ENCODE measurements around the gene ANO2.
A peak's percentile ranks its signal among the peaks of the same experiment; 100 is the strongest.
"Not testable (repeated sequence)": the region's sequence is repeated elsewhere in the genome, so short reads cannot be mapped to it uniquely, and the experiment has no call there.

The ANO2 gene

GRCh38 chr12:5915511-5915910 is 29.5 kb downstream of the ANO2 start:
- no peak for DNase-seq

- no peak for DNase-seq
These were observed 30.5 kb downstream of the ANO2 start for GRCh38 chr12:5914387-5915149.

- DNase-seq: no peak
These were observed 31.7 kb downstream of the ANO2 start for GRCh38 chr12:5913387-5913786.

DNA sequence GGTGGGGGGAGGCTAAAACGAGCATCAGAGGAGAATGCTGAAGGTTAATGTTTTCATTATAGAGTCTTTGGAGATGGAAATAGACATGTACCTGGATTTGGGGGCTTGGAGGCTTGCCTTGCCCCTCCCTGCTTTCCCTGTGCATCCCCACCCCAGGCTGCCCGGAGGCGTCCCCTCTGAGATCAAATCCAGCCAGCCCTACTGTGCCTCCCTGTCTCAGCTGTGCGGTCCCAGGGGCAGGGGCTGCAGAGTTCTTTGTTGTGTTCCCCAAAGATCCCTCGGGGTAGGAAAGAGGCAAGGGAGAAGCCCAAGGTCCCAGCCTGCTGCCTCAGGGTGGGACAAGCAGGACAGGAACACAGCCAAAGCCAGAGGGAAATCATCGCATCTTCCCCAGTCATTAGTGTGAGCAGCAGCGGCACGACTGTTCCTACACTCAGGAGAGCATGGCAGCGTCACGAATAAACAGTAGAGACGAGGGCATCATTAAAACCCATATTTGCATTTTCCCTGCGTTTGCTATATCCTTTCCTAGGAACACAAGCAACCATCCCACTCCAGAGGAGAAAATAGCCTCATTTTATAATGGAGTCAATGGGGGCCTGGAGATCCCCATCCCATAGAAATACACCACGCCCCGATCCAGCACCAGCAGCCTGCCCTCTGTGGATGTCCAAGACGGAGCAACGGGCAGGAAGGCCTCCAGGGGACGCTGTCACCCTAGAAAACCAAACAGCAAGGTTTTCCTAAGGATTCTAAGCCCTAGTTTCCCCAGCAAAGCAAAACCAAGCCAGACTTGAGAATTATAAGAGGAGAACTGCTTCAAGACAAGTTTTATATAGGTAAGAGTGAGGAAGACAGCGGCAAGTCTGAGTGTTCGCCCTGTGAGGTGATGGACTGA is 32.4 kb downstream of the ANO2 start:
- DNase-seq: no peak

- no peak for DNase-seq
These were observed 33.0 kb downstream of the ANO2 start for GRCh38 chr12:5912011-5912410.

DNA sequence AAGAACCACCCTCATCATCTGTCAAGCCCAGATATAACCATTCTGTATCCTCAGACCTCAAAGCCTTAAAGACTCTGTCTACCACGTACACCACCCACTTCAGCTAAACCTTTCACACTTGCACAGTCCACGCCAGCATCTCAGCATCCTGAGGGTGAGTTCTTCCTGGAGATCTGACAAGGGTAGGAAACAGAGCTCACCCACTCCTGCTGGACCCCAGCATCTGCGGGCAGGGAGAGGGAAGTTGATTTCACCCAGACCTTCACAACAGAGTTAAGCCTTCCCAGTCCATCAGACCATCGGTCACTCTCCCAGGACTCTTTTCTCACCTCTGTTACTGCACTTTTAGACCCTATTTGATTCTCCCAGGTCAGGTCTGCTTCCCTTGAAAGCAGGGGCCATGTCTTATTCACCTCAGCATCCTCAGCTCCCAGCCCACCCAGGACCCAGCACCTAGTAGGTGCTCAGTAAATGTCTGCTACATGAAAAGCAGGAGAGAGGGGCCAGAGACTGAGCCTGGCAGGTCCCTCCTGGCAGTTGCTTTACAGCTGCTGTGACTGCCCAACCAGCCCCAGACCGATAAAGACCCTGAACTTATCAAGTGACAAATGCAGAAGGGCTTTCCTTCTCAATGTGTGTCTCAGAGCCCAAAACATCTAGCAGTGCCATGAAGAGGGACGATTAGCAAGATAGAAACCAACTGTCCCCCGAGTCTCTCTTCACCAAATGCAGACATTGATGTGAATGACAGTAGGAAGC is 34.1 kb downstream of the ANO2 start:
- DNase-seq: no peak

GRCh38 chr12:5909560-5909959 is 35.5 kb downstream of the ANO2 start:
- no peak for DNase-seq

DNA sequence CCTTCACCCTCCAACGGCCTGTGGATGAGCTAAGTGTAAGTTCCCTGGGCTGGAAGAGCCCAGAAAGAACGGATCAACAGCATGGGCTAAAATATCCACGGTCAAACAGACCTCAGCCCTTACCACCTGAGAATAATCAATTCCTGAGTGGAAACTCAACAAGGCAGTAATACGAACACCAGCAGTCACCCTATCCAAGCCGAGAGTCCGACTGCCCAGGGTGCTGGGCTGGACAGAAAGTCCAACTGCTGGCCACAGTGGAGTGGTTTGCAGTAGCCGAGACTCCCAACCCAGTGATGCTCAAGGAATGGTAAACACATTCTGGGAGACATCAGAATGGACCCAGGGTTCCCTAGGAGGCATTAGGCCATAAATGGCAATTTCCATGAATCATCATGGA is 36.8 kb downstream of the ANO2 start:
- DNase-seq: no peak

DNA sequence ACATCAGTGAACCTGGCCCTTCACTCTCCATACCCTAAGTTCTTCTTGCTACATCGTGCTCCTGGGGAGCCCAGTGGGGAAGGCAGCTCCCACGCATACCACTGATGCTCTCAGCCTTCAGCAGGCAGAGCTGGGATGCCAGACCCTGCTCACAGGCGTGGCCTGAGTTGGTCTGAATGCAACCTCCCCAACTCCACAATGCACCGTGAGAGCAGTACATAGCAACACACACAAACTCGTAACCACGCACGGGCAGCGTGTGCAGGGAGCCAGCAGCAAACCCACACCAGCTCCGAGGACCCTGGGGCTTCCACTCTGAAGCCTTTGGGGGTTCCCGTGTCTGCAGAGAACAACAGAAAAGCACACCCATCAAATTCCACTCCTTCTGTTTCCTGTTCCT is 37.3 kb downstream of the ANO2 start:
- no peak for DNase-seq

DNA sequence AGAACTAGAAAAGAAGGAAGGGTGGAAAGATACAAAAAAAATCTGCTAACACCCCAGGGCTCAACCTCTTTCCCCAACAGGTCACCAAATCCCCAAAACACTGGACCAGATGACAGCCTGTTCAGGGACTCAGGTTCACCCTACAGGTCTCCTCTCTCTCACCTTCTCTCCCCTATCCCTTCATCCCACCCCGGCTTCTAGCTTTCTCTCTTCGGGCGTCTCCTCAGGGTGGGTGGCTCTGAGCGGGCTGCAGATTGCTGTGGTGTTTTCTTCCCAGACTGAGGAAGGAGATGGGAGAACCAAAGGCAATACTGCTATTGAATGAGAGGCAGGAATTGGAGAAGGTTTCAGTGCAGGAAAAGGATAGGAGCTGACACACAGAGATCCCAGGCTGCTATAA is 39.3 kb downstream of the ANO2 start:
- no peak for DNase-seq

DNA sequence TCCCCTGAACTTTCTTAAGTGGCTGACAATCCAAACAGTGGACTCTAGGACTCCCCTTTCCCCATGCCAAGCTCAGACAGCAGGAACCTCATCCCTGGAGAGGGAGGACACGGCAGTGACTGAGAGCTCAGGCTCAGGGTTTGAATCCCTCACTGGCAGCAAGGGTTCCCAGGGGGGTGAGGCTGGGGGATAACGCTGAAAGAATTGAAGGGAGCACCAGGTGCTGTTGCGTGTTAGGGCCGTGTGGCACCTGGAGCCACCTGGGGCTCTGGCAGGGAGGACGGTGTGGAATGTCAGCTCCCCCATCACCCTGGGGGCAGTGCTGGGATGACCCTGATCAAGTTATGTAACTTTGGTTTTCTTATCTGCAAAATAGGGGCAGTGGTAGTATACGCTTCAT is 40.1 kb downstream of the ANO2 start:
- no peak for DNase-seq

DNA sequence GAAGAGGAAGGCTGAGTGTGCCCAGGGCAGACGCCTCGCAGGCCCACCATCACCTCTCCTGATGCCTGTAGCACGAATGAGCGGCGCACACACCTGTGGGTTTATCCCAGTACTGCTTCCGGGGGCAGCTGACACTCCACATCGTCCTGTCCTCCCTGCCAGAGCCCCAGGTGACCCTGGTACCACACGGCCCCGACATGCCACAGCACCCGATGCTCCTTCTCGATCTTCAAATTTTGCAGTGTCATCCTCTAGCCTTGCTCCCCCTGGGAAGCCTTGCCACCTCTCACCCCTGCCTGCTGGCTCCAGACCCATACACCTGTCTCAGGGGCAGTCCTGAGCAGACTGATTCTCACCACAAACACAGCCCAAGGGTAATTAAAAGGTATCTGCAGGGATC is 40.6 kb downstream of the ANO2 start:
- DNase-seq: no peak

DNA sequence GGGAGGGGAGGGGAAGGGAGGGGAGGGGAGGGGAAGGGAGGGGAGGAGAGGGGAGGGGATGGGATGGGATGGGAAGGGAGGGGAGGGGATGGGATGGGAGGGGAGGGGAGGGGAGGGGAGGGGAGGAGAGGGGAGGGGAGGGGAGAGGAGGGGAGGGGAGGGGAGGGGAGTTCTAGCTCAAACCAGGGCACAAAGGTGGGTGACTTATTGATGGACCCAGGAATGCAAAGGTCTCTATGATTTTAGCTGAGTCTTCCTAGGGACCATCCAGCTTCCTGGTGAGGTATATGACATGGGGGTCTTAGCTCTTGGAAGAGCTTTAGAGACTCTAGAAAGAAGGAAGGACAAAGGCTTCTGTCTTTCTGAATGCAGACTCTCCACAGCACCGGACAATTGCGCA is 42.3 kb downstream of the ANO2 start:
- DNase-seq: no peak

GRCh38 chr12:5901416-5901815 is 43.6 kb downstream of the ANO2 start:
- no peak for DNase-seq

- DNase-seq: no peak
These were observed 44.4 kb downstream of the ANO2 start for GRCh38 chr12:5900533-5901205.

- no peak for DNase-seq
These were observed 45.0 kb downstream of the ANO2 start for GRCh38 chr12:5900076-5900475.

- no peak for DNase-seq
These were observed 45.4 kb downstream of the ANO2 start for GRCh38 chr12:5899675-5900074.

- DNase-seq: no peak
These were observed 46.2 kb downstream of the ANO2 start for GRCh38 chr12:5898874-5899273.

DNA sequence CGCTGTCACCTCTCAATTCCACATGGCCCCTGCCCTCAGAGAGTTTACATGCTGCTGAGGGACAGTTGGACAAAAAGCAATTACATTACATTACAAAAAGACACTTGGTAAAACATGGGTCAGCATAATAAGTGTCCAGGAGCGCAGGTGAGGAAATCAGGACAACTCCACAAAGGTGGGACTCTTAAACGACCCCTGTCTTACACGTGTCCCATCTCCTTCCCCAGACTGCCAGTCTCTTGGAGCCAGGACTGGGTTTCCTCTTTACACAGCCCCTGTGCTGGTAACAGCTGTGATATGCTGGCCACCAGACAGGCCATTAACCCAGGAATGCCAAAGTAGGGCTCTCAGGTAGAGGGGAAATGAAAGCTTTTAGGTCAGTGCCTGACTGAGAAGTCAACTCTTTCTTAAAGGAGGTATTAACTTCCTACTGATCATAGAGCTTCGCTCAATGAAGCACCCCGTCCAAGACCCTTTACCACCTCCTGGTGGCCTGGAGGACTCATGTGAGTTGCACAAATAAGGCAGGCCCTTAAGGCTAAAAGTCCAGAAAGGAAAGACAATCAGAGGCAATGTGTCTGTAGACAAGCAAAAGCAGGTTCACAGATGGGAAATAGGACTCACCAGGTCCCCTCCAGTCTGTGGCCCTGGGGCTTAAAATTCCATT is 55.5 kb downstream of the ANO2 start:
- DNase-seq: peak; percentile 17

DNA sequence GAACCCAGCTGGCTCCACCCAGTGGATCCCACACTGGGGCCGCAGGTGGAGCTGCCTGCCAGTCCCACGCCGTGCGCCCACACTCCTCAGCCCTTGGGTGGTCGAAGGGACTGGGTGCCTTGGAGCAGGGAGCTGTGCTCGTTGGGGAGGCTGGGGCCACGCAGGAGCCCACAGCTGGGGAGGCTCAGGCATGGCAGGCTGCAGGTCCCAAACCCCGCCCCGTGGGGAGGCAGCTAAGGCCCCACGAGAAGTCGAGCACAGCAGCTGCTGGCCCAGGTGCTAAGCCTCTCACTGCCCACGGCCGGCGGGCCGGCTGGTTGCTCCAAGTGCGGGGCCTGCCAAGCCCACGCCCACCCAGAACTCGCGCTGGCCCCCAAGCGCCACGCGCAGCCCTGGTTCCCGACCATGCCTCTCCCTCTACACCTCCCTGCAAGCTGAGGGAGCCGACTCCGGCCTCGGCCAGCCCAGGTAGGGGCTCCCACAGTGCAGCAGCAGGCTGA is 56.2 kb downstream of the ANO2 start:
- no peak for DNase-seq

DNA sequence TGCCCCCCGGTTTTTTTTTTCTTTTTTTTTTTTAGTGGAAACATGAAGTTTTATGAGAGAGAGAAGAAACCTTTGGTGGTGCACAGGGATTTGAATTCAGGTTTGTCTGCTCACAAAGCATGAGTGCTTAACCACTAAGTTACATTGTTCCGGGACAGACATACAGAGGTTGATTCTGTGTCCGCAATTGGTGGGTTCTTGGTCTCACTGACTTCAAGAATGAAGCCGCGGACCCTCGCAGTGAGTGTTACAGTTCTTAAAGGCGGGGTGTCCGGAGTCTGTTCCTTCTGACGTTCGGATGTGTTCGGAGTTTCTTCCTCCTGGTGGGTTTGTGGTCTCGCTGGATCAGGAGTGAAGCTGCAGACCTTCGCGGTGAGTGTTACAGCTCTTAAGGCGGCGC is 57.2 kb downstream of the ANO2 start:
- DNase-seq: not testable (repeated sequence)

GRCh38 chr12:5884866-5885265 is 60.2 kb downstream of the ANO2 start:
- DNase-seq: no peak

Measured in activated CD4-positive, alpha-beta T cell treated with anti-CD3 and anti-CD28 coated beads, Interleukin-10, Interleukin-2, amounts not matched to agents 100 ng/mL and 50 ng/mL, durations not matched to agents 16 hours and 8 hours (primary cell).